ENCODE data around the gene SIM1. TPM values are rescaled to one million over a fixed set of nuclear protein-coding genes. Genes with fewer than 3 reads are reported as not detected.

Gene SIM1
- total RNA-seq, 1 donor from 2014 or later: not detected

DNA sequence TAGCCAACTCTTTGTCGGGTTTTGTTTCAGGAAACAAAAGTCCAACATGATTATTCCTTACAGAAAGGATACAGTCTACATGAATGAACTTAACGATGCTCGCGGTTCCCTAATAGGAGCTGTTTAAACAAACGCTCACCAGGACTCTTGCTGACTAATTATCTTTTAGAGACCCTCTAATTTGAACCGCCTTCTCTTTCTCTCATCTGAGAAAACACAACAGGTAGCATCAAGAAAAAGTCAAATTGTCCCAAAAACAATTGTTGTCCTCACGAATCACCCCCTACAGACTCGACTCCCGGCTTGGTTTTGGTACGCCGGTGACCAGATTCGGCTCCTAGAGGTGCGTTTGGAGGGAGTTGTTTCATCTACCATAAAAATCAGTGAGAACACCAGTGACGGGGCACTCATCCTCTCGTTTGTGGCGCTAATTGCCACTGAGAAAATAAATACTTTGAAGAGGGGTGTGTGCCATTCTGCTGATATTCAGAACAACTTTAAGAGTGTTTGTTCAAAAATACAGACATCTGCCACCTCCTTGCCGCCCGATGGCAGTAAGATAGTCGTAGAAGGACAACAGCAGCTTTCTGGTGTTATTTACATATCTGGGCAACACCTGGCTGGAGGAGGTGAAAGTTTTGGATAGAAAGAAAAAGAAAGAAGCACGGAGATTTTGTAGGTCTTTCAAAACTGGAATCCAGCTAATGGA, 1.1 kb upstream of the SIM1 start:
- Histone ChIP-seq H3K27me3 (ENCODE audit: control insufficient read depth, insufficient read depth, low read length) (peaks cover 78% of the 10 kb centered on the region), H3K36me3 (ENCODE audit: control insufficient read depth, insufficient read depth, low read length) (no peaks in the 10 kb centered on the region), H3K4me3 (ENCODE audit: low read depth, low read length) (no peak overlapping the region)
- no peak for FAIRE-seq
- DNase-seq (ENCODE audit: low read depth): no peak
- TF ChIP-seq, protein P1, sequence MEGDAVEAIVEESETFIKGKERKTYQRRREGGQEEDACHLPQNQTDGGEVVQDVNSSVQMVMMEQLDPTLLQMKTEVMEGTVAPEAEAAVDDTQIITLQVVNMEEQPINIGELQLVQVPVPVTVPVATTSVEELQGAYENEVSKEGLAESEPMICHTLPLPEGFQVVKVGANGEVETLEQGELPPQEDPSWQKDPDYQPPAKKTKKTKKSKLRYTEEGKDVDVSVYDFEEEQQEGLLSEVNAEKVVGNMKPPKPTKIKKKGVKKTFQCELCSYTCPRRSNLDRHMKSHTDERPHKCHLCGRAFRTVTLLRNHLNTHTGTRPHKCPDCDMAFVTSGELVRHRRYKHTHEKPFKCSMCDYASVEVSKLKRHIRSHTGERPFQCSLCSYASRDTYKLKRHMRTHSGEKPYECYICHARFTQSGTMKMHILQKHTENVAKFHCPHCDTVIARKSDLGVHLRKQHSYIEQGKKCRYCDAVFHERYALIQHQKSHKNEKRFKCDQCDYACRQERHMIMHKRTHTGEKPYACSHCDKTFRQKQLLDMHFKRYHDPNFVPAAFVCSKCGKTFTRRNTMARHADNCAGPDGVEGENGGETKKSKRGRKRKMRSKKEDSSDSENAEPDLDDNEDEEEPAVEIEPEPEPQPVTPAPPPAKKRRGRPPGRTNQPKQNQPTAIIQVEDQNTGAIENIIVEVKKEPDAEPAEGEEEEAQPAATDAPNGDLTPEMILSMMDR (IDR thresholded peaks at IDR 0.05; ENCODE audit: insufficient read depth, low read length, severe bottlenecking): no peak

DNA sequence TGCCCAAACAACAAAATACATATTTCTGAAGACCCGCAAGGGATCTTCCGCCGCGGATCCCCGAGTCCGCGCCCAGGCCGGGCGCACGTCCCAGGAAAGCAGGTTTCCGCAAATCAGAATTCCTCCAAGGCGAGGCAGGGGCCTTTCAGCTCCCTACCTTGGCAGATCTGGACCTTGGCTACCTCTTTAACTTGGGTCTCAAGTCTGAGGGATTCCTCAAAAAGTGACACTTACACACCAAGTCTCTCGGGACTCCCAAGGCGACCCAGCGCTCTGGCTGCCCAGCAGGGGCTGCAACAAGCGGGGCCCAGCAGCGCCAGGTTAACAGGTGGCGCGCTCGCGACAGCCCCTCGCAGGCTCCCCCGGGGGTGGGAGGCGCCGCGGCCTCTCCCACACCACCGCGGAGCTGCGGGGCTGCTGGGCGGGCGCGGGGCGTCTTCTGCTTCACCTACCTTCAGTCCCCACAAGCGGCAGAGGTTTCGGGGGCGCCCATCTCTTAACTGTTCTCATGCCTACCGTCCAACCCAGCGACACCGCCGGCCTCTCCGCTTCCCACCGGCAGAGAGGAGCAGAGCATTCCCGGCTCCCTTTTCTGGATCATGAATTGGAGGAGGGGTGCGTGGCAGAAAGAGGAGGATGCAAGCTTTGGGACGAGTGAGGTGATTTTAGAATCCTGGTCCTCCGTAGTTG, 414 bp downstream of the SIM1 start:
- DNase-seq (ENCODE audit: low read depth): no peak
- TF ChIP-seq, protein P1 (IDR thresholded peaks at IDR 0.05; ENCODE audit: insufficient read depth, low read length, severe bottlenecking): no peak
- H3K4me3 ChIP-seq (ENCODE audit: low read depth, low read length): no peak overlapping the region
- peaks cover 73% of the 10 kb centered on the region for H3K27me3 ChIP-seq (ENCODE audit: control insufficient read depth, insufficient read depth, low read length)
- FAIRE-seq: no peak
- H3K36me3 ChIP-seq (ENCODE audit: control insufficient read depth, insufficient read depth, low read length): no peaks in the 10 kb centered on the region

DNA sequence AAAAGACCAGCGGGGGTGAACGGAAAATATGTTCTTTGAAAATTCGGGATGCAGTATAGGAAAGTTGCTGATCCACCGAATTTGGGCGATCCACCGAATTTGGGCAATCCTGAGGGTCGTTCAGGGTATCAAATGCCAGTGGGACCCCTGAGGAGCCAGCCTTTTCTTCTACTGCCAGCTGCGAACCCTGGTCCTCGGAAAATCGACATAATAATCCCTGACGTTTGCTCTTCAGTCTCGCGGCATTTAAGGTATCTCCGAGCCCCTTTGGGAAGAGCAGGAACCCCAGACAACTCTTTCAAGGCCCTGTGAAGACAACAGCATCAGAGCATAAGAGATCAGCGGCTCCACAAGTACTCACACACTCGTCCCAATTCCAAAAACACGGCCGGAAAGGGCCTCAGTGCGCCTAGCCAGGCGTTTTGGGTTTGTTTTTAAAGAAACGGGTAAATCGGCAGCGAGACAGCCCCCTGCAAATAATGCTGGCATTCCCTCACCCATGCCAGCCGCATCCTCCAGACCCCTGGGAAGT, 1.0 kb downstream of the SIM1 start:
- H3K27me3 ChIP-seq (ENCODE audit: control insufficient read depth, insufficient read depth, low read length): peaks cover 75% of the 10 kb centered on the region
- TF ChIP-seq, protein P1 (IDR thresholded peaks at IDR 0.05; ENCODE audit: insufficient read depth, low read length, severe bottlenecking): no peak
- DNase-seq (ENCODE audit: low read depth): no peak
- H3K4me3 ChIP-seq (ENCODE audit: low read depth, low read length): no peak overlapping the region
- no peaks in the 10 kb centered on the region for H3K36me3 ChIP-seq (ENCODE audit: control insufficient read depth, insufficient read depth, low read length)
- FAIRE-seq: no peak

DNA sequence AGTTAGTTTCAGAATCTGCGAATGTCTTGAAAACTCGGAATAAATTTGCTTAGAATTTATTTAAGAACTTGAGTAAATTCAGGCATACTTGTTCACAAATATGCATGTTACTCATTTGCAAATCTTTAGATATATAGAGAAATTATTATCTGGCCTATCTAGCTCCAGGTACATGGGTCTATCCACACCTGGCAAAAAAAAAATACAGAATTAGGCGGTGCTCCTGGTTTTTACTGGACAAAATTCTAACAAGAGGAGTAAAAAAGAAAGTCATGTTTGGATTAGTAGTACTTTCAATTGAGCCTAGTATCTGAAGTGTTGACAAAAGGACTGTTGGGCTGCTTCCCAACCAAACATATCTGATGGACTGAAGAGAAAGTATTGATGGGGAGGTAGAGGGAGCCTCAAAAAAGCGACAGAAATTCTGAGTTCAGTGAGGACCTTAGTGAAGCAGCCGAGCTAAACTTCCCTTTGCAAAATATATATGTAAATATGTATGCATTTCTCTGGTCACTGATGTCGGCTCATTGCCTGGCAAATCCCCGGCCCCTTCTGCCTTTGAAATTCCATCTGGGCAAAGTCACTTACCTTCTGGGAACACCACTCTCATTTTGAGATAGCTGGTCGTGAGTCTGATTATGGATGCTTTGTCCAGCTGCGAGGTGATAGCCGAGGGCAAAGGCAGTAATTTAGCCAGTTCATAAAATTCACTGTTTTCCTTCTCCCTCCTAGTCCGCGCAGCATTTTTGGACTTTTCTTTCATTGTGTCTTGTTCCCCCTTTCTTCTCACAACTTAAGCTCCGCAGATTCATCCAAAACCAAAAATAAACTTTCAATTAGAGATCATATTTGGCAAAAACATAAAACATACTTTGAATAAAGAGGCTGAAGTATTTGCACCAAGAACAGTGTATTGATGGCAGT, 1.8 kb downstream of the SIM1 start:
- H3K36me3 ChIP-seq (ENCODE audit: control insufficient read depth, insufficient read depth, low read length): no peaks in the 10 kb centered on the region
- peaks cover 81% of the 10 kb centered on the region for H3K27me3 ChIP-seq (ENCODE audit: control insufficient read depth, insufficient read depth, low read length)
- FAIRE-seq (no peak), DNase-seq (ENCODE audit: low read depth) (no peak)
- H3K4me3 ChIP-seq (ENCODE audit: low read depth, low read length): no peak overlapping the region
- TF ChIP-seq, protein P1 (IDR thresholded peaks at IDR 0.05; ENCODE audit: insufficient read depth, low read length, severe bottlenecking): no peak

DNA sequence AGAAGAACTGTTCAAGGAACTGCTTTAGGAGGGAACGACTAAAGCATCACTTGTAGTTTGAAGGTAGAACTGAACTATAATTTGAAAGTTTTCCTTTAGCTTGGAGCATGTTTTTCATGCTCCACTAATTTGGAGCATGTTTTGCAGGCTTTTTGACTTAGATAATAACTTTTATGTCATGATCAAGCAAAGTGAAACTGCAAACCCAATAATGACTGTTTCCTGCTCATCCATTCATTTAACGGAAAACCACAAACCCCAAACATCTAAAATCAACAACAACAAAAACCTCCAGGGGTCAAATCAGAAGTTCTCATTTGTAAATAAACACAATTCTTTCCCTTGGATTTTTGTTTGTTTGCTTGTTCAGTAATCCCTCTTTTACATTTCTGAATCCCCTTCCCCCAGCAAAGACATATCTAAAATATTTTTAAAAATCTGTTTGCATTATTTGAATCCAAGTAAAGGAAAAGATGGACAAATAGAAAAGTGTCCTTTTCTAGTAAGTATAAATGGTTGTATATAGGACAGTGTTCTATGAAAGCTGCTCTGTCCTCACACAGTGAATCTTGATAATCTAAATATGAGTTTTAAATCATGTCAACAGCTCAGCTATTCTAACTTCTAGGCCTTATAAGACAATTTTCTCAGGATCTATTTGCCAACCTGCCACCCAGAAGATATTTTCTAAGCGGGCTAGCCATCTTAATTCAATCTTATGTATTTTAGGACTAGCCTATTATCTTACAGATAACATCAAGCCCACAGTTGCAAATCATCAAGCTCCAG, 2.6 kb downstream of the SIM1 start:
- no peak for FAIRE-seq
- TF ChIP-seq, protein P1 (IDR thresholded peaks at IDR 0.05; ENCODE audit: insufficient read depth, low read length, severe bottlenecking): no peak

More for the DNA sequence above, 2.6 kb downstream of the SIM1 start:
- no peak for DNase-seq (ENCODE audit: low read depth)
- Histone ChIP-seq H3K36me3 (ENCODE audit: control insufficient read depth, insufficient read depth, low read length) (no peaks in the 10 kb centered on the region), H3K4me3 (ENCODE audit: low read depth, low read length) (no peak overlapping the region), H3K27me3 (ENCODE audit: control insufficient read depth, insufficient read depth, low read length) (peaks cover 81% of the 10 kb centered on the region)
